HG03159 (cell line): ENCODE measurements around the gene MYO1D.
A peak's percentile ranks its signal among the peaks of the same experiment; 100 is the strongest.
"Not testable (repeated sequence)": the region's sequence is repeated elsewhere in the genome, so short reads cannot be mapped to it uniquely, and the experiment has no call there.

Experiments
- ATAC-seq: cut with Tn5 transposase; IDR thresholded peaks from one replicate; pipeline ENCODE4 v1.9.1; 2021; ENCODE audit warnings: mild to moderate bottlenecking, moderate library complexity; ENCODE audit not compliant: unreplicated experiment

Gene MYO1D

DNA sequence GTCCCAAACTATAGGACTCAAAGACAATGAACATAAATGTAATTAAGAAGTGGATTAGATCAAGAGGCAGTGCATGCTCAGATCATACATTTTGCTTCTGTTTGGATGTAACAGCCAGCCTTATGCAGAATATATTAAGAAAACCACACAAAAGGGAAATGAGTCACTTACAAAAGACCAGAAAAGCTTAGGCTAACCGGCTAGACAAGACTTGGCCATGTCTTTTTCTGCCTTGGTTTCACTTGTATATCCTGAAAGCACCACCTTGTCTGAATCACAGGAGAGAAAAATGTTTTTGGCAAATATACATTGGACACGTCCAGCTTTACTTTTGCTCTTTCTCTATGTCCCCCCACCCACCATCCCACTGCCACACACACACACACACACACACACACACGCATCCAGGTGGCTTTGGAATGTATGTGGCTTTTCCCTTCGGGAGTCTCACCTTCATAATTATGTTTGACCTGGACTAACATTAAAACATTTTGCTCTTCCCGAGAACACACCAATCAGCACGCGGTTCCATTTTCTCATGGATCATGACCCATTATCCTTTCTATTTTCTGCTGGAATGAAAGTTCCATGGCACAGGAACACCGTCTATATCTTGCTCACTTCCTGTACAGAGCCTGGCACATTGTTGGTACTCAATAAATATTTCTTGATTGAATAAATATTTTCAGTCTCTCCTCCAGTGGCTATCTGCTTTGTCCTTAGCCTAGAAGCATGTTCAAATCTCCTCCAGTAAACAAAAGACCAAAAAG lies 325.6 kb downstream of the MYO1D start:
- ATAC-seq, result no peak

DNA sequence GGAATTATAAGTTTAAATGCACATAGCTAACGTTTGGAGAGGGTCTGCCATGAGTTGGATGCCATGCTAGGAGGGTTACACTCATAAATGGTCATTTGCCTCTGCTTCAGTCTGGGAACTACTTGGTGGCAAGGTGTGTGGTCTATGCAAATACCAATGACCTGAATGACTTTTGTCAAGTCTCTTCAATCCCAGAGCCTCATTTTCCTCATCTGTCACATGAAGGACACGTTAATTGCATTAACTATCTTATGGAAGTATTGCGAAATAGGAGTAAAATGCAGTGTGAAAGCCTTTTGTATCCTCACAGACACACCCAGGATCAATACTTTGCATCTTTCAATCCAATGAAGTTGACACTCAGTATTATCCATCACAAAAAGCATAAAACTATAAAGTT lies 327.4 kb downstream of the MYO1D start:
- no peak for ATAC-seq

DNA sequence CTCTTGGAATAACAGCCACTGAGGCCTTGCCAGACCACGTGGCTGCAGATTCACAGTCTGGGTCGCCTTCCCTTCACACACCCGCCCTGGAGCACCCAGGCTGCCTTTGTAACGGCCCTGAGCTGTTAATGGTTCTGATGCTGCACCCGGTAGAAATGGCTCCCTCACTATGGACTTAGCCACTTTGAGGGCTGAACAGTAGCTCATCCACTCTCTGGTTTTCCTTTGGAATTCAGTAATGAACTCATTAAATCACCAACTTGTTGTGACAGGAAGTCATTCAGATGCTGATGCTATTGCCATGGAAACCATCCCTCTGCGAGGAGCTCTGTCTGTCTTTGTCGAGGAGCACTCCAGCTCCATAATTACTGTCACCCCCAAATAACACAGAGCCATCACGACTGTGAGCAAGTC lies 330.9 kb downstream of the MYO1D start:
- ATAC-seq, result no peak

DNA sequence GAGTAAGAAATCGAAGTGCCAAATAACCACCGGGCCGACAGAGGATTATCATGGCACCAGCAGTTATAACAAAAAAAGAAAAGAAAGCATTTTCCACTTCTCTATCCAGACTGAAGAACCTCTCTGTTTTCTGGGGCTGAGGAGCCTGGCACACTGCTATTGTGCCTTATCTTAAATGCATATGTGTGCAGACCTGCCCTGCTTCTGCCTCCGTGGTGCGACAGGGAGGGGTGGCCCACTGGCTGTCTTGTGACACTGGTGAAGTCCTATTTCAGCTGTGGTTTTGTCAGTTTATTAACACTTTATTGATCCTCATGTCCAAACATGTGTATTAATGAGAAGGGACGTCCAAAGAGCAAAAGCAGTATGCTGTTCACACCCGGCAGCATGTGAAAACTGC lies 334.7 kb downstream of the MYO1D start:
- no peak for ATAC-seq

DNA sequence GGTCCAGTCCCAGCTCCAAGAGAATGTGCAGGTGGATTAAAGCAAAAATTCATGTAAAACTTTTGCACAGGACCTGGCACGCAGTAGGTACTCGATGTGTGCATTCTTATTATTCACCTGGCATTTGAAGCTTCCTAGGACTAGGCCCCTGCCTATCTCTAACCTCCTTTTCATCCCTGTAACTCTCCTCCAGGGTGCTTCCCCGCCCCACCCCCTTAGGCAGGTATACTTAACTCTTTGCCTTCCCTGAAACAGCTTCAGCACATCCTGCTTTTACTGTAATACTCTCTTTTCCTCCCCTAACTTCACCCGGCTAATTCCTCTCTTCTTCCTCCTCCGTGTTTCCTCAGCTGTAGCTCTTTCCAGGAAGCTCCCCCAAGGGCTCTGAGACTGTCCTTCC lies 335.3 kb downstream of the MYO1D start:
- no peak for ATAC-seq

DNA sequence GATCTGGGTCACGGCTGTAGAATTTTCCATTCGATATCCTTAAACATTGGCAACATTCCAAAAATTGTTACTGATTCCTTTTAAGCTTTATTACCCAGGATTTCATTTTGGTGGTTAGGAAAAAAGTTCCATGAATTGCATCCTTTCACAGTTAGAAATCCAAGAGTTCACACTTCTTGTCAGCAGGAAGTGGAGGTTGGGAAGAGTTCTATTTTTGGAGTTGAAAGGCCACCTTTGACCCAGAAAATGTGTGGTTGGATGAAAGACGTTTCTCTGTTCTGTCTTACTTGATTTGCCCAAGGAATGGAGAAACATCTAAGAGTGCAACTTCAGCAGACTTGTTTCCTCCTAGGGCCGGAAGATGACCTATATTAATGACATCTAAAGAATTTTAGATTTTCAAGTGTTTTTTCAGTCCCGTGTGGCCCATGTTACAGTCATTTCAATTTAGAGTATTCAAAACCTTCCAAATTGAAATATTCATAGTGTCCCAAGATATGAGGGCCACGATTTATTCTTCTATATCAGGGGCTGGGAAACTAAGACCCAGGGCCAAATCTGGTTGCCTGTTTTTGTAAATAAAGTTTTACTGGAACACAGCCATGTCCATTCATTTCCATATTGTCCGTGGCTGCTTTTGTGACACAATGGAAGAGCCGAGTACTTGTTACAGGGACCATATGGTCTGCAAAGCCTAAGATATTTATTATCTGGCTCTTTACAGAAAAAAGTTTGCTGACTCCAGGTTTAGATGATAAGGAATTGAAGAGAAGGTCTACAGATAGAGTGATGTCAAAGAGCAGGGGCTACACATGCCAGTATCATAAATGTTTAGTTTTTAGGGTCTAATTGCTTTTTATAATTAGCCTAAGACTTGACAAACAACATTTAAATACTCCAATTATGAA lies 339.9 kb downstream of the MYO1D start:
- no peak for ATAC-seq

DNA sequence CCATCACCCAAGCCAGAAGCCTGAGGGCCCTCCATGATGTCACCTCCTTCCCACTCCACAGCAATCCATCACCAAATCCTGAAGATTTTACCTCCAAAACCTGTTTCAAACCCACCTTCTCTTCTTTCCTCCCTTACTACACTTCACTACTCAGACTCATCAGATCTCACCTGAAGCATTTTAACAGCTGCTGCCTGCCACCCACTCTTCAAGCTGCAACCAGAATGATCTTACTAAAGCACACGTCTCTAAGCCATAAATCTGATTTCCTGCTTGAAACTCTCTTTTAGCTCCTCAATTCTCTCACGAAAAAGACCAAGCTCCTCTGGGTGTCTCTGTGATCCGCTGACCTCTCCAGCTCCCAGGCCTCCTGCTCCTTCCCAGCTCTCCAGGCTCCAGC lies 343.6 kb downstream of the MYO1D start:
- no peak for ATAC-seq

DNA sequence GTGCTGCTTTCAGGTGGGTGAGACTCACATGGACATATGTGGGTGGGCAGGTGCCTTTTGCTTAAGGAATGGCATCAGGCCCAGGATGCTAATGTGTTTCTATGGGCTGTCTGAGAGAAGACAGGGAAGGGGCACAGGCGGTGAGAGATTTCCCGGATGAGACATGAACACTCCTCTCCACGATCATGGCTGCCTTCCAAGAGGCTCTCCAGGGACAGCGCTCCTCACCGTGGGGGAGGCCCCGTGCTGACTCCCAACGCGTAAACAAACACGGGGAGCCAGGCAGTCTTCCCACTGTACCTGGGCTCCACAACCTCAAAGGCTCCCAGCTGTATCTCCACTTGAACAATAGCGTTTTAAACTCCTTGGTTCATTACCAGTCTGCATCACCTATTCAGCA lies 347.3 kb downstream of the MYO1D start:
- no peak for ATAC-seq

DNA sequence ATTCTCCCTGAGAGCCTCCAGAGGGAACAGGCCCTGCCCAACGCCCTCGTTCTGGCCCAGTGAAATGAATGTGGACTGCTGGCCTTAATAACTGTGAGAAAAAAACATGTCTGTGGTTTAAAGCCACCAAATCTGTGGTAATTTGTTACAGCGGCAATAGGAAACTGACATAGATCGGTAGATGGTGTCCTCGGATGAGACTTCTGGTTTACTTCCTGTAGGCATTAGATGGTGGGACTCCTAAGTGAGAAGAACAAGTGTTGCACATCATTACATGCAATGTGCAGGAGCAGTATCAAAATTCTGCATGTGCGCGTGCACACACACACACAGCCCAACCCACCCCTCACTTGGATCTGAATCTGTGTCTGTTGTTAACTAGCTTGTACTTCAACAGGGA lies 348.1 kb downstream of the MYO1D start:
- ATAC-seq, result no peak

DNA sequence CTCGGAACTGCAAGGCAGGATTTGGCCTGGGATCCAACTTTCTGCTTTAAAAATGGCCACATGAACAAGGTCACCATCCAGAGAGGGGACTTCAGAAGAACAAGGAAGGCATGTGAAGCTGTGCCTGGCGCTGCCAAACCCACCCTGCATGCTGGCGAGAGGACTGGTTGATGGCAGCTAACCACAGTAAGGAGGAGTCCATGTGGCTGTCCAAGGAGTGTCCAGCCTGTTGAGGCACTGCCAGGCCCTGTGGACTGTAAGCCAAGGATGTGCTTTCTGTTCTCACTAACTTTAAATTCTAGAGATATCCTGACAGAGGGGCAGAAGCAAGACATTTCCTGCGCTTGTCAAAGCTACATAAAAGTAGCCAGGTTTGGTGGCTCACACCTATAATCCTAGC lies 349.8 kb downstream of the MYO1D start:
- no peak for ATAC-seq

DNA sequence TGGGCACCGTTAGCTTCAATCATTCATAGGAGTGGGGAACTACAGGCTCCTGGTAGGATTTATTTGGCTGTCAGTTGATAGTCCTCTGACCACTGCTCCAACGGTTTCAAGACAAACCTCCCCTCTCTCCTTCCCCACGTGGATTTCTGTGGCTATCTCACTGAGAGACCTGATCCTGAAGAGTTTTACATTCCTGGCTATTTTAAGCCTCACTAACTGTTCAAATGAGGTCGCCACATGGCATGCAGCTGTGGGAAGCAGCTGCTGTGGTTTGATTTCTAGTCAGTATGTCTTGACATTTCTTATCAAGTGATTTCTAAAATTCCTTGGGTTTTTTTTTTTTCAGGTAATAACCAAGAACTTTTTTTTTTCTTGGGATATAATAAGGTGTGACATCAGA lies 351.8 kb downstream of the MYO1D start:
- ATAC-seq, result no peak

DNA sequence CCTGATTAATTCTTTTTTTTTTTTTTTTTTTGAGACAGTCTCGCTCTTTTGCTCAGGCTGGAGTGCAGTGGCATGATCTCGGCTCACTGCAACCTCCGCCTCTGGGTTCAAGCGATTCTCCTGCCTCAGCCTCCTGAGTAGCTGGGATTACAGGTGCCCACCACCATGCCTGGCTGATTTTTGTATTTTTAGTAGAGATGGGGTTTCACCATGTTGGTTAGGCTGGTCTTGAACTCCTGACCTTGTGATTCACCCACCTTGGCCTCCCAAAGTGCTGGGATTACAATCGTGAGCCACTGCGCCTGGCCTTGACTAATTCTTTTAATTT lies 352.4 kb downstream of the MYO1D start:
- ATAC-seq, result not testable (repeated sequence)

DNA sequence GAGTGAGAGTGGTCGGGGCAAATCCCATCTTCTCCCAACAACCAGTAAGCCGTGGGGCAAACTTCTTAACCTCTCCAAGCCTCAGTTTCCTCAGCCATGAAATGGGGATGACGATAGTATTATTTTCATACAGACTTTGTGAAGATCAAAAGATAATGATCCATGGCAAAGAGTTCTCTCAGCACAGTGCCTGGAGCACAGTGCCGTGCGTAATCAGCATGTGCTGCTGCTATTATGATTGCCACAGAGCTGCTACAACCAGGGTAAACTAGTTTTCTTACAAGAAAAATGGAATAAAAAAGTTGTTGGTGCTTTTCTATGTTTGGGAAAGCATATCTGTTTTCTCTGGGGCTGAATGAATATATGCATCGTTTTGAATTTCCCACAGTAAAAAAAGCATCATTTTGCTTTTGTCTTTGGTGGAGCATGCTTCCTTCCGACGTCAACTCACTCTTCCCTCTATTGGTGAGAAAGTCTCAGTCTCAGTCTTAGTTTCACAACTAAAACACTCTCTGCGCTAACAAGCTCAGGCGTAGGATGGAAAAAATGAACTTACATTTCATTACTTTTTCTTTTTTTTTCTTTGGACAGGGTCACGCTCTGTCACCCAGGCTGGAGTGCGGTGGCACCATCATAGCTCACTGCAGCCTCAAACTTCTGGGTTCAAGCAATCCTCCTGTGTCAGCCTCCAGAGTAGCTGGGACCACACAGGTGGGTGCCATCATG lies 352.9 kb downstream of the MYO1D start:
- no peak for ATAC-seq

DNA sequence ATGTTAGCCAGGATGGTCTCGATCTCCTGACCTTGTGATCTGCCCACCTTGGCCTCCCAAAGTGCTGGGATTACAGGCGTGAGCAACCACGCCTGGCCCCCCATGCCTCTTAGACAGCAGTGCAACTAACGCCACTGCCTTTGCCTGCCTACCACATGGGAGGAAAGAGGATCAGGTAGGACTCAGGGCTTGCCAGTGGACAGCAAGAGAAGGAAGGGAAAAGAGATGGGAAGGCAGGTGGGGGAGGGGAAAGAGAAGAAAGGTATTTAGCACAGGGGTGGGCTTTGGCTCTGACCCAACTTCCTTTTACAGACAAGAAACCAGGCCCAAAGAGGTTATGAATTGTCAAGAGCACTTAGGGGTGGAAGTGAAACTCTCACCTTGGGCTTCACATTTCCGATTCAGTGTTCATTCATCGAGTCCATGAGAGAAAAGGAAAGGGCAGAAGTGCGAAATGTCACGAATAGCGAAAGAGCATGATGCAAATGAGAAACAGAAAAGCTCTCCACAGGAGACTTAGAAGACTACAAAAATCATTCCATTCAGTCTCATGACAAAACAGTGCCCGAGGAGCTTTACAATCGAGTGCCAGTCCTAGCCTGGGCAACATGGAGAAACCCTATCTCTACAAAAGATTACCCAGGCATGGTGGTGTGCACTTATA lies 353.8 kb downstream of the MYO1D start:
- peak; percentile 61 for ATAC-seq

DNA sequence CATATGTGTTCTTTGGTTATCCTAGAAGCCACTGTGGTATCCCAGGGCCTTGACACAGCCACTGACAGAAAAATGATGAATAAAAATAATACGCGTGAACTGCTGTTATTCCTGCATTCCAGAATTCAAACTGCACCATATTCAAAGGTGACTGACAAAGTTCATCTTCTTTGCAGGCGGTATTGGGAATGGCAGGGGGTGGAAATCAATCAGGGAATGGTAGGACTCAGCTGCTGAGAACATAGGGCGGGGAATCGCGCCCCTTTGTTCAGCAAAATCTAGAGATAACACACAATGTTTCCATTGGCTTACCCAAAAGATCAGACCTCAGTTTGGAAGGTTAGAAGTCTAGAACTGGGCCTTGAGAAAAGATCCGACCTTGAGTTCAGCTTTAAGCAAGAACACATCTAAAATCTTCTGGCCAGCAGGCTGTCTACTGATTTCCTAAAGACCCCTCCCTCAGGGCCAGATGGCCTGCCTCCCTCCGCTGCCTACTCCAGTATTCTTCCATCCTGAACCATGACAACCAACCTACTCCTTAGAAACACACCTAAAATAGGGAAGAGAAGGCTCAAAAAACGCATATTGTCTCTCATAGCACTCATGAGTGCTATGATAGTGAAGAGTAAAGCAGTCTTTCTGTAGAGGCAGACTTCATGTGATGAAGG lies 356.1 kb downstream of the MYO1D start:
- ATAC-seq, result no peak

DNA sequence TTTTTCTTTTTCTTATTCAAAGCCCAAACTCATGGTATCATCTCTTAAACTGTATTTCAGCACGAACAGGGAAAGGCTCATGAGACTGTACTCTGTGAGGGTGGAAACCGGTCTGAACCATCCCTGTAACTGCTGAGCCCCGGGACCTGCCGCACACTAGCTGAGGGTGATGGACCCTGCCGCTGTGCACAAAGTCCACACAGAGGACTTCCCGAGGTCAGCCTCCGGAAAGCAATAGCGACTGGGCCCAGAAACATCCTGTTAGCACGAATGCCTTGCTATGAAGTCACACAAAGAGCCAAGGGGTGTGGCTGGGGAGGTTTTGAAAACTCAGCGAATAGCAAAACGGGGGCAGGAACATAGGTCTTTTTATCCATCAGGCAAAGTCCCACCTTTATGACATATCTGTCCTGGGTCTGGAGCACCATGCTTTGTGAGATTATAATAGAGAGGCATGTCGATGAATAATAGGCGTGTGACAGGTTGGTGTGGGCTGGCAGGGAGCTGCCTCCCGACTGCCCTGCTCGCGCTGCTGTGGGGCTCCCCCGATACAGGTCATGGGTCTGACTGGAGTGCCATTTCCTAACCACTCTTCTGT lies 356.7 kb downstream of the MYO1D start:
- ATAC-seq, result no peak

DNA sequence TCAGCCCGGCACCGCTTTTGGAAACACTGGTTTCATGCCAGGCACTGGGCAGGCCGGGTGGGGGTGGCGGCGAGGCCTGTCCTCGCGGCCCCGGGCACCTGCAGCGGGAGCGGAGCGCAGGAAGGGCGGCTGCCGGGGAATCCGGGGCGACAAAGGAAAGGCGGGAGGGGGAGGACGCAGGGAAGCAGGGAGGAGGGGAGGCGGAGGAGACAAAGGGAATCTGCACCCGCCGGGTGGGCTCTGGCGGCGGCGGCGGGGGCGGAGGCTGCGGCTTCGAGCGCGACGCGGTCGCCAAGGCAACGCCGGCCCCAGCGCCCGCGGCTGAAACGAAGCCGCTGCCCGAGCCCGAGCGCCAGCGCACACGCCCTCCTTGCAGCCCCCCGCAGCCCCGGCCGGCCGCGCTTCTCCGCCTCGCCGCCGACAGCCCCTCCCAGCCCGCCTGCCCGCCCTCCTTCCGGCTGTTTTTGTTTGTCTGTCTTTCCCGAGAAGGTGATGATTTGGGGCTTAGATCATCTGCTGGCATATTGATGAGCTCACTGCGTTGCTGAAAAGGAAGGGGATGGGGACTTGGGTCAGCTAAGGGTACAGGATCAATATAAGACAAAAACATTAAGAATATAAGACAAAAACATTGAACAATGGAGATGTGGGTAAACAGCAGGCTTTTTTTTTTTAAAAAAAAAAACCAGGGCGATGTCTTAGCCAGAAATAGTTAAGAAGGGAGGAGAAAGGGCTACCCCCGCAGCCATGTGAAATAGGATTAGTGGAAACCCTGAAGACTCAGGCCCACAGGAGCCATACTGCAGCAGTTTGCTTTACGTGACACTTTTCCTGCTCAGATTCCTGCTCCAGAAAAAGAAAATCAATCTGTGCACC lies 357.5 kb downstream of the MYO1D start:
- ATAC-seq, result no peak

DNA sequence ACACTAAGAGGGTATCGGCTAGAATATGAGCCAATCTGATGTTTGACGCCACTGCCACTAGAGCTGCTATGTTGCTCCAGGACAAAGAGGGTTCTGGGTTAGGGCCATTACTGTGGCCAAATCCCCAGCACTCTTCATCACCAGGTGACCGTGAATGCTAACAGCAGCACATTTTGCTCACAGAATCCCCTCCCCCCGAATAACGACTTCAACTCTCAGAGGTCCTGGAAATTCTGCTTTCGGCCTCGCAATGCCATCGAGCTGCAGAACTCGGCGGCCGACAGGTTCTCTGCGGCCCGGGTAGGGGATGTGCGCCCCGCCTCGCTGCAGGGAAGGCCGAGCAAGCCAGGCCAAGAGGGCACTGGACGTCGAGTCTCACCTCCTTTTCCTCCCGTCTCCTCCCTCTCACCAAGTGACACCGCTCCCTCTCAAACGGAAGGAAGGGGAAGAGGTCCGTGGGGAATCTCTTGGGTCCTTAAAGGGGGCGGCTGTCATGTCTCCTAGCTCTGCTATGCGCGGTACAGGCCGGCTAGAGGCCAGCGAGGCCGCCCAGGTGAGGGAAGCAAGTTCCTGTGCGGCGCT lies 358.2 kb downstream of the MYO1D start:
- no peak for ATAC-seq

DNA sequence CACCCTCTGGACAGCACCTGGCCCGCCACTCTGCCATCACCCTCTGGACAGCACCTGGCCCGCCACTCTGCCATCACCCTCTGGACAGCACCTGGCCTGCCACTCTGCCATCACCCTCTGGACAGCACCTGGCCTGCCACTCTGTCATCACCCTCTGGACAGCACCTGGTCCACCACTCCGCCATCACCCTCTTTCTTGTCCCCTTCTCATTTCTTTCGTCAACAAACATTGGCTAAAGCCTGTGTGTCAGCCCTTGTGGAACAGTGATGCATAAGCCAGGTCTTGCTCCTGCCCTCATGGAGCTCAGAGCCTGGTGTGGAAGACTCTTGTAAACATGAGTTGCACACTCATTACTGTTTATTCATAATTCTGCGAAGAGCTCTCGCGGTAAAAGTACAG lies 358.9 kb downstream of the MYO1D start:
- no peak for ATAC-seq
